Measurements from ENCODE around the gene CDADC1.

DNA sequence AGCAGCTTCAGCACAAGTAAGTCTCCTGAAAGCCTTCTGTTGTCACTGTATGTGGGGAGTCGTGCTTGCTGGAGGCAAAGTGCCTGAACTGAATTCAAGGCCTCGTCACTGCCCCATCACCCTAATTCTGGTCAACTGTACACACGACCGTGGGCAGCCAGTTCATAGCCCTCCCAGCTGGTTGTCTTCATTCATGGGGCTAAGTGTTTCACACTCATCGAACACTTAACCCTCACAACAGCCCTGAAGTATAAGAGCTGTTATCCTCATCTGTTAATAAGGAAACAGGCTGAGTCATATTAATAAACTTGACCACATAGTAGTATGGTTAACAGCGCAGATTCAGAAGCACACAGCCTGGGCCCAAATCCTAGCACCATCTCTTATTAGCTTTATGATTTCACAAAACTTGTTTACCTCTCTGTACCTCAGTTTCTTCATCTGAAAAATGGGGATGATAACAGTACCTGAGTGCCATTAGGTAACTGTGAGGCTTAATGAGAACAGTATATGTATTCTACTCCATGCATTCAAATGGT is 66.7 kb downstream of the CDADC1 start:
- TF ChIP-seq, protein P1, sequence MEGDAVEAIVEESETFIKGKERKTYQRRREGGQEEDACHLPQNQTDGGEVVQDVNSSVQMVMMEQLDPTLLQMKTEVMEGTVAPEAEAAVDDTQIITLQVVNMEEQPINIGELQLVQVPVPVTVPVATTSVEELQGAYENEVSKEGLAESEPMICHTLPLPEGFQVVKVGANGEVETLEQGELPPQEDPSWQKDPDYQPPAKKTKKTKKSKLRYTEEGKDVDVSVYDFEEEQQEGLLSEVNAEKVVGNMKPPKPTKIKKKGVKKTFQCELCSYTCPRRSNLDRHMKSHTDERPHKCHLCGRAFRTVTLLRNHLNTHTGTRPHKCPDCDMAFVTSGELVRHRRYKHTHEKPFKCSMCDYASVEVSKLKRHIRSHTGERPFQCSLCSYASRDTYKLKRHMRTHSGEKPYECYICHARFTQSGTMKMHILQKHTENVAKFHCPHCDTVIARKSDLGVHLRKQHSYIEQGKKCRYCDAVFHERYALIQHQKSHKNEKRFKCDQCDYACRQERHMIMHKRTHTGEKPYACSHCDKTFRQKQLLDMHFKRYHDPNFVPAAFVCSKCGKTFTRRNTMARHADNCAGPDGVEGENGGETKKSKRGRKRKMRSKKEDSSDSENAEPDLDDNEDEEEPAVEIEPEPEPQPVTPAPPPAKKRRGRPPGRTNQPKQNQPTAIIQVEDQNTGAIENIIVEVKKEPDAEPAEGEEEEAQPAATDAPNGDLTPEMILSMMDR (IDR thresholded peaks at IDR 0.05), result no peak
- no peak for TF ChIP-seq POLR2A (IDR thresholded peaks at IDR 0.05)

Data from vagina (tissue), 2 donors.